HepG2 (cell line): Measurements from ENCODE around the gene NFATC2. TPM values are rescaled to one million over a fixed set of nuclear protein-coding genes. Genes with fewer than 3 reads are reported as not detected.
A peak's percentile ranks its signal among the peaks of the same experiment; 100 is the strongest.

ENCODE experiments used
- DR1 ChIP-seq: sonication (generic); formaldehyde crosslinking; IDR thresholded peaks from 2 replicates; pipeline ENCODE4 v1.8.0; 2021; ENCODE audit warnings: mild to moderate bottlenecking, missing genetic modification reagents, inconsistent platforms
- IKZF4 ChIP-seq: sonication (generic); formaldehyde crosslinking; IDR thresholded peaks from 2 replicates; pipeline ENCODE4 v1.5.1; 2020; ENCODE audit warnings: borderline replicate concordance, mild to moderate bottlenecking, low read depth, missing genetic modification reagents; ENCODE audit errors: not compliant biosample characterization
- KDM4B ChIP-seq: sonication (generic); formaldehyde crosslinking; IDR thresholded peaks from 2 replicates; pipeline ENCODE4 v1.4.0; 2020; ENCODE audit warnings: missing genetic modification reagents
- KLF6 ChIP-seq: IDR thresholded peaks from 2 replicates; pipeline ENCODE4 v1.8.0; 2016; ENCODE audit warnings: missing biosample characterization, missing genetic modification reagents
- MXD4 ChIP-seq: IDR thresholded peaks from 2 replicates; pipeline ENCODE4 v1.6.1; 2016; ENCODE audit warnings: mild to moderate bottlenecking, missing biosample characterization, missing genetic modification reagents
- NR2F2 ChIP-seq: IDR thresholded peaks from 2 replicates; pipeline ENCODE4 v1.6.1; 2012; ENCODE audit warnings: low read depth, inconsistent platforms, borderline replicate concordance
- PAWR ChIP-seq: sonication (generic); formaldehyde crosslinking; IDR thresholded peaks from 2 replicates; pipeline ENCODE4 v1.4.0; 2020; ENCODE audit warnings: missing genetic modification reagents, mild to moderate bottlenecking, borderline replicate concordance
- RAD21 ChIP-seq: fragments of 450-650 bp; formaldehyde crosslinking; IDR thresholded peaks from 2 replicates; pipeline ENCODE4 v1.5.0; 2020; ENCODE audit warnings: mild to moderate bottlenecking
- SMAD9 ChIP-seq: sonication (generic); formaldehyde crosslinking; IDR thresholded peaks from 2 replicates; pipeline ENCODE4 v1.5.1; 2020; ENCODE audit warnings: mild to moderate bottlenecking, missing genetic modification reagents
- TAF15 ChIP-seq: fragments of 200-400 bp; formaldehyde crosslinking; IDR thresholded peaks from one replicate; pipeline ENCODE4 v1.6.1; 2018; ENCODE audit warnings: mild to moderate bottlenecking, low read depth, low read length; ENCODE audit not compliant: poor library complexity, severe bottlenecking
- ZNF138 ChIP-seq: sonication (generic); formaldehyde crosslinking; IDR thresholded peaks from 2 replicates; pipeline ENCODE4 v1.5.0; 2020; ENCODE audit warnings: mild to moderate bottlenecking, low read depth, missing genetic modification reagents
- ZNF225 ChIP-seq: sonication (generic); formaldehyde crosslinking; IDR thresholded peaks from 2 replicates; pipeline ENCODE4 v1.4.0; 2020; ENCODE audit warnings: mild to moderate bottlenecking, missing genetic modification reagents
- ZNF549 ChIP-seq: sonication (generic); formaldehyde crosslinking; IDR thresholded peaks from 2 replicates; pipeline ENCODE4 v1.5.0; 2020; ENCODE audit warnings: missing genetic modification reagents
- ZNF609 ChIP-seq: sonication (generic); formaldehyde crosslinking; IDR thresholded peaks from 2 replicates; pipeline ENCODE4 v1.4.0; 2020; ENCODE audit warnings: mild to moderate bottlenecking, missing genetic modification reagents, borderline replicate concordance
- ZSCAN5A ChIP-seq: sonication (generic); formaldehyde crosslinking; IDR thresholded peaks from 2 replicates; pipeline ENCODE4 v1.8.0; 2022; ENCODE audit warnings: mild to moderate bottlenecking, missing genetic modification reagents, borderline replicate concordance
- polyA plus RNA-seq, 8 experiments: library from polyadenylated mRNA; depleted of rRNA in 3 of 8; stranded (reverse) in 7 of 8; unstranded in 1 of 8; fragments of >200 nt; fragmentation: Illumina TruSeq in 4 of 8; extraction: Trizol in 4 of 8; gene quantifications; 2 replicates each; pipeline versions ENCODE4 v1.2.1 to v1.2.3, GENCODE V29; 2011 to 2016; ENCODE audit warnings: low read depth in 4 of 8, missing spikeins in 1 of 8, mixed read lengths in 1 of 8; ENCODE audit not compliant: insufficient read depth in 1 of 8
- total RNA-seq, 5 experiments: library from RNA; depleted of rRNA; stranded (reverse); fragments of >200 nt; fragmentation: Illumina TruSeq; extraction: Trizol; gene quantifications; 2 replicates each; pipeline ENCODE4 v1.2.3, GENCODE V29; 2016; ENCODE audit warnings: low read depth in 1 of 5
- TF ChIP-seq, protein P1 (sequence below): IDR thresholded peaks from 2 replicates; pipeline ENCODE4 v1.6.1; 2016; ENCODE audit warnings: missing genetic modification reagents, missing compliant biosample characterization
- TF ChIP-seq, protein P2 (sequence below): sonication (generic); formaldehyde crosslinking; IDR thresholded peaks from 2 replicates; pipeline ENCODE4 v1.4.0; 2020; ENCODE audit warnings: mild to moderate bottlenecking, missing genetic modification reagents
- TF ChIP-seq, protein P3 (sequence below): IDR thresholded peaks from 2 replicates; pipeline ENCODE4 v1.6.1; 2012; ENCODE audit warnings: inconsistent platforms

NFATC2 gene
- total and polyA plus RNA-seq, 2 of the 13 experiments (the other 11 are each of a cell fraction or from before 2014, with no cell fraction given), result 1.9 to 3.3 TPM

GRCh38 chr20:51428401-51429143, 113.9 kb downstream of the NFATC2 start (continued):
- TF ChIP-seq ZNF138 (CRISPR knock-in tag), result no peak
- 0 out of 2 replicates have a peak, but pooled peaks have one; percentile 77 for TF ChIP-seq KDM4B (CRISPR knock-in tag)
- TF ChIP-seq, protein P1, sequence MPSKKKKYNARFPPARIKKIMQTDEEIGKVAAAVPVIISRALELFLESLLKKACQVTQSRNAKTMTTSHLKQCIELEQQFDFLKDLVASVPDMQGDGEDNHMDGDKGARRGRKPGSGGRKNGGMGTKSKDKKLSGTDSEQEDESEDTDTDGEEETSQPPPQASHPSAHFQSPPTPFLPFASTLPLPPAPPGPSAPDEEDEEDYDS (CRISPR knock-in tag), result no peak
- TF ChIP-seq, protein P2, sequence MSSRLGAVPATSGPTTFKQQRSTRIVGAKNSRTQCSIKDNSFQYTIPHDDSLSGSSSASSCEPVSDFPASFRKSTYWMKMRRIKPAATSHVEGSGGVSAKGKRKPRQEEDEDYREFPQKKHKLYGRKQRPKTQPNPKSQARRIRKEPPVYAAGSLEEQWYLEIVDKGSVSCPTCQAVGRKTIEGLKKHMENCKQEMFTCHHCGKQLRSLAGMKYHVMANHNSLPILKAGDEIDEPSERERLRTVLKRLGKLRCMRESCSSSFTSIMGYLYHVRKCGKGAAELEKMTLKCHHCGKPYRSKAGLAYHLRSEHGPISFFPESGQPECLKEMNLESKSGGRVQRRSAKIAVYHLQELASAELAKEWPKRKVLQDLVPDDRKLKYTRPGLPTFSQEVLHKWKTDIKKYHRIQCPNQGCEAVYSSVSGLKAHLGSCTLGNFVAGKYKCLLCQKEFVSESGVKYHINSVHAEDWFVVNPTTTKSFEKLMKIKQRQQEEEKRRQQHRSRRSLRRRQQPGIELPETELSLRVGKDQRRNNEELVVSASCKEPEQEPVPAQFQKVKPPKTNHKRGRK (CRISPR knock-in tag), result no peak
- TF ChIP-seq PAWR, result no peak
- TF ChIP-seq KLF6, result no peak
- no peak for TF ChIP-seq MXD4 (CRISPR knock-in tag)
- TF ChIP-seq NR2F2, result peak; percentile 69; the same call in 1 of the 2 replicates
- TF ChIP-seq ZNF225 (CRISPR knock-in tag), result no peak
- TF ChIP-seq RAD21 (CRISPR knock-in tag), result 0 out of 2 replicates have a peak, but pooled peaks have one; percentile 17
- peak; percentile 69 for TF ChIP-seq DR1
- peak; percentile 94 for TF ChIP-seq ZNF609 (CRISPR knock-in tag)
- TF ChIP-seq TAF15, result peak; percentile 79
- no peak for TF ChIP-seq ZNF549
- TF ChIP-seq IKZF4 (CRISPR knock-in tag), result peak; percentile 61
- no peak for TF ChIP-seq SMAD9
- no peak; the same call in 1 of the 2 replicates for TF ChIP-seq ZSCAN5A (CRISPR knock-in tag)
- TF ChIP-seq, protein P3, sequence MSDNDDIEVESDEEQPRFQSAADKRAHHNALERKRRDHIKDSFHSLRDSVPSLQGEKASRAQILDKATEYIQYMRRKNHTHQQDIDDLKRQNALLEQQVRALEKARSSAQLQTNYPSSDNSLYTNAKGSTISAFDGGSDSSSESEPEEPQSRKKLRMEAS, result peak; percentile 87
